HepG2 (cell line): ENCODE data around the gene CPNE2. TPM values are rescaled to one million over a fixed set of nuclear protein-coding genes. Genes with fewer than 3 reads are reported as not detected.

ENCODE experiments used
- ATAC-seq: fragments of 200-7000 bp; cut with Tn5 transposase; 3 replicates; pipeline ENCODE4 v1.9.1; 2020; ENCODE audit warnings: mild to moderate bottlenecking, moderate library complexity
- BruUV-seq: library from RNA; stranded (reverse); fragments of 400-500 nt; replicated peaks from 2 replicates; lab custom pipeline; 2021; lab: Mats Ljungman, UMichigan
- CTCF ChIA-PET: fragments of 300-600 bp; formaldehyde crosslinking; extraction: SDS; loops from one replicate; lab custom pipeline; 2021; ENCODE audit warnings: low total read pairs, inconsistent platforms, low intra/inter-chr PET ratio; lab: Yijun Ruan, JAX
- POLR2A ChIA-PET: fragments of 350-600 bp; sonication (Branson Sonifier 250); formaldehyde crosslinking; loops from one replicate; lab custom pipeline; 2020; ENCODE audit warnings: antibody characterized with exemption, inconsistent platforms; lab: Yijun Ruan, JAX
- DNase-seq: peaks from one replicate; pipeline ENCODE4 v3.0.0-alpha.2; 2015; ENCODE audit warnings: low spot score
- FAIRE-seq: peaks from 3 replicates; lab custom pipeline; 2011; peaks lifted over from hg19 to GRCh38; lab: Jason Lieb, UNC
- H2AFZ ChIP-seq: one replicate; pipeline ENCODE4 v1.6.1; 2011; ENCODE audit warnings: low read length, inconsistent platforms
- H3K27ac ChIP-seq: fragments of 300-600 bp; 3 replicates; pipeline ENCODE4 v1.8.0; 2011; ENCODE audit warnings: mixed run types, mild to moderate bottlenecking, mixed read lengths, low read length, inconsistent platforms; ENCODE audit not compliant: insufficient read depth; ENCODE audit errors: extremely low read length
- H3K27me3 ChIP-seq, 2 experiments: fragments of 200-600 bp in 1 of 2; 2 replicates in 1 of 2; 3 replicates in 1 of 2; pipeline versions ENCODE4 v1.6.0 to v1.8.0; 2011; ENCODE audit warnings: low read length in 2 of 2, mild to moderate bottlenecking in 2 of 2, moderate library complexity in 2 of 2, inconsistent platforms in 1 of 2; ENCODE audit not compliant: insufficient read depth in 2 of 2, control insufficient read depth in 1 of 2
- H3K36me3 ChIP-seq, 2 experiments: fragments of 200-600 bp in 1 of 2; replicated peaks in 1 of 2; 2 replicates in 1 of 2; 3 replicates in 1 of 2; pipeline versions ENCODE4 v1.5.1 to v1.8.0; 2011; ENCODE audit warnings: low read length in 2 of 2, inconsistent platforms in 1 of 2; ENCODE audit not compliant: insufficient read depth in 2 of 2, control insufficient read depth in 1 of 2
- H3K4me1 ChIP-seq: 2 replicates; pipeline ENCODE4 v1.5.1; 2012; ENCODE audit warnings: low read length, inconsistent platforms; ENCODE audit not compliant: insufficient read depth
- H3K4me2 ChIP-seq: 2 replicates; pipeline ENCODE4 v1.6.0; 2011; ENCODE audit warnings: low read depth, low read length, inconsistent platforms
- H3K4me3 ChIP-seq, 3 experiments: fragments of 200-600 bp in 1 of 3; sonication (generic), shearing (Covaris generic) in 1 of 3; replicated peaks in 1 of 3; 2 replicates each; pipeline ENCODE4 v1.5.1; 2011 to 2016; ENCODE audit warnings: low read length in 3 of 3, inconsistent platforms in 2 of 3, low read depth in 2 of 3, mild to moderate bottlenecking in 2 of 3, control low read depth in 1 of 3, mixed read lengths in 1 of 3; ENCODE audit not compliant: insufficient read depth in 1 of 3
- H3K79me2 ChIP-seq: one replicate; pipeline ENCODE4 v1.6.1; 2011; ENCODE audit warnings: low read length, inconsistent platforms; ENCODE audit not compliant: insufficient read depth
- H3K9ac ChIP-seq: 2 replicates; pipeline ENCODE4 v1.6.0; 2011; ENCODE audit warnings: mild to moderate bottlenecking, low read depth, low read length, inconsistent platforms; ENCODE audit not compliant: insufficient read depth
- H3K9me3 ChIP-seq: 2 replicates; pipeline ENCODE4 v1.5.1; 2012; ENCODE audit warnings: mild to moderate bottlenecking, low read length
- H4K20me1 ChIP-seq: 2 replicates; pipeline ENCODE4 v1.6.0; 2011; ENCODE audit warnings: inconsistent platforms, mild to moderate bottlenecking, low read length, moderate library complexity; ENCODE audit not compliant: insufficient read depth
- HMG20A ChIP-seq: IDR thresholded peaks from 2 replicates; pipeline ENCODE4 v1.6.1; 2016; ENCODE audit warnings: borderline replicate concordance
- KMT2B ChIP-seq: IDR thresholded peaks from 2 replicates; pipeline ENCODE4 v1.6.1; 2016; ENCODE audit warnings: missing genetic modification reagents, missing compliant biosample characterization
- TCF7 ChIP-seq: sonication (generic); IDR thresholded peaks from 2 replicates; pipeline ENCODE4 v1.6.1; 2016; ENCODE audit warnings: antibody characterized with exemption, low read depth
- ZNF333 ChIP-seq: sonication (generic); formaldehyde crosslinking; IDR thresholded peaks from 2 replicates; pipeline ENCODE4 v1.4.0; 2020; ENCODE audit warnings: mild to moderate bottlenecking, missing genetic modification reagents, borderline replicate concordance
- ZNF496 ChIP-seq: sonication (generic); formaldehyde crosslinking; IDR thresholded peaks from 2 replicates; pipeline ENCODE4 v1.8.1; 2023; ENCODE audit warnings: mild to moderate bottlenecking, moderate library complexity, missing genetic modification reagents; ENCODE audit not compliant: insufficient replicate concordance
- ZNF549 ChIP-seq: sonication (generic); formaldehyde crosslinking; IDR thresholded peaks from 2 replicates; pipeline ENCODE4 v1.5.0; 2020; ENCODE audit warnings: missing genetic modification reagents
- WGBS: methylation state at CpG from one replicate; pipeline ENCODE4 v1.1.6; 2017; ENCODE audit warnings: low lambda C conversion rate; 5-methylcytosine and 5-hydroxymethylcytosine counted together
- in situ Hi-C: cut with HindIII; loops from 2 replicates; pipeline ENCODE4 v1.10.0; 2017; ENCODE audit warnings: low pct_unique_long_range_greater_than_20kb; ENCODE audit not compliant: extremely low pct_ligation_motif_present
- intact Hi-C: fragments of 100-400 bp; cut with micrococcal nuclease; formaldehyde crosslinking; loops from one replicate; pipeline ENCODE4 v1.10.0; 2022; ENCODE audit not compliant: unreplicated experiment
- polyA plus RNA-seq, 8 experiments: library from polyadenylated mRNA; depleted of rRNA in 3 of 8; stranded (reverse) in 7 of 8; unstranded in 1 of 8; fragments of >200 nt; fragmentation: Illumina TruSeq in 4 of 8; extraction: Trizol in 4 of 8; gene quantifications; 2 replicates each; pipeline versions ENCODE4 v1.2.1 to v1.2.3, GENCODE V29; 2011 to 2016; ENCODE audit warnings: low read depth in 4 of 8, missing spikeins in 1 of 8, mixed read lengths in 1 of 8; ENCODE audit not compliant: insufficient read depth in 1 of 8
- total RNA-seq, 5 experiments: library from RNA; depleted of rRNA; stranded (reverse); fragments of >200 nt; fragmentation: Illumina TruSeq; extraction: Trizol; gene quantifications; 2 replicates each; pipeline ENCODE4 v1.2.3, GENCODE V29; 2016; ENCODE audit warnings: low read depth in 1 of 5
- TF ChIP-seq, protein P1 (sequence below): sonication (generic); formaldehyde crosslinking; IDR thresholded peaks from 2 replicates; pipeline ENCODE4 v1.5.1; 2020; ENCODE audit warnings: mild to moderate bottlenecking, missing genetic modification reagents, borderline replicate concordance

CPNE2 gene
- total and polyA plus RNA-seq, 2 of the 13 experiments (the other 11 are each of a cell fraction or from before 2014, with no cell fraction given): 10.6 to 23.3 TPM

DNA sequence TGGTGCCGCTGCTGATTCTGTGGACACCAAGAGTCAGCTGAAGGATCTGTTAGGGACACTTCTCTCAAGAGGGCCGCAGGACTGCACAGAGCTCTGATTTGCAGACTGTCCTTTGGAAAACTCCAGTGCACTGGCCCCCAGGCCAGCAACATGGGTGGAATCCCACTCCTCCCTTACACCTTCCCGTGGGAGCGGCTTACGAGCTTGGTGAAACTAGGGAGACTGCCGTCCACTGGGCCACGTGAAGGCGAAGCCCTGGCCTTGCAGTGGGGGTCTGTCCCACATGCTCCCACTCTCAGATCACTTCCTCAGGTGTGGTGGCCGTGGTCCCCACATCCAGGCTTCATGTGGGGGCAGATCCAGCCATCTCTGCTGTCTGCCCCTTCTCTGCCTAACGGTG, 57.0 kb downstream of the CPNE2 start:
- Histone ChIP-seq H3K4me2 (no peak overlapping the region), H4K20me1 (no peaks in the 10 kb centered on the region), H3K27me3 (no peaks in the 10 kb centered on the region), H3K9me3 (no peaks in the 10 kb centered on the region), H3K4me3 (no peak overlapping the region), H3K9ac (no peak overlapping the region), H3K36me3 (peaks cover 2 to 23% of the 10 kb centered on the region in 2 experiments; a peak in 4 of 5 replicates), H2AFZ (no peak overlapping the region), H3K79me2 (no peaks in the 10 kb centered on the region), H3K4me1 (peaks cover 24% of the 10 kb centered on the region), H3K27ac (no peak overlapping the region)
- 85% methylated on average over 7 of the region's 10 CpGs for whole genome bisulfite sequencing
- ChIA-PET CTCF (no interaction called here), POLR2A (interaction anchor here (0.9 kb wide), 1 partner anchor 12 kb away, joined by 4 read pairs; no protein-coding TSS in a partner anchor)
- ATAC-seq (no peak), FAIRE-seq (no peak), DNase-seq (no peak)
- BruUV-seq: no TSS peak
- in situ Hi-C loops: no loop called here
- intact Hi-C loops: no loop called here
- no peak for TF ChIP-seq ZNF496 (CRISPR knock-in tag)
- TF ChIP-seq ZNF549 (CRISPR knock-in tag): no peak
- no peak for TF ChIP-seq HMG20A (CRISPR knock-in tag)
- TF ChIP-seq, protein P1, sequence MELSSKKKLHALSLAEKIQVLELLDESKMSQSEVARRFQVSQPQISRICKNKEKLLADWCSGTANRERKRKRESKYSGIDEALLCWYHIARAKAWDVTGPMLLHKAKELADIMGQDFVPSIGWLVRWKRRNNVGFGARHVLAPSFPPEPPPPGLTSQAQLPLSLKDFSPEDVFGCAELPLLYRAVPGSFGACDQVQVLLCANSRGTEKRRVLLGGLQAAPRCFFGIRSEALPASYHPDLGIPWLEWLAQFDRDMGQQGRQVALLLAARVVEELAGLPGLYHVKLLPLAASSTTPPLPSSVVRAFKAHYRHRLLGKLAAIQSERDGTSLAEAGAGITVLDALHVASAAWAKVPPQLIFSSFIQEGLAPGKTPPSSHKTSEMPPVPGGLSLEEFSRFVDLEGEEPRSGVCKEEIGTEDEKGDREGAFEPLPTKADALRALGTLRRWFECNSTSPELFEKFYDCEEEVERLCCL: no peak
- TF ChIP-seq KMT2B (CRISPR knock-in tag): no peak
- no peak for TF ChIP-seq ZNF333 (CRISPR knock-in tag)
- no peak for TF ChIP-seq TCF7
